GM12878 (cell line): ENCODE results near the gene DAZAP1. TPM values are rescaled to one million over a fixed set of nuclear protein-coding genes. Genes with fewer than 3 reads are reported as not detected.

Experiments used
- ATAC-seq: fragments of 200-7000 bp; cut with Tn5 transposase; 3 replicates; pipeline ENCODE4 v1.9.1; 2020; ENCODE audit warnings: mild to moderate bottlenecking, moderate library complexity
- BruUV-seq: library from RNA; stranded (reverse); fragments of 400-500 nt; replicated peaks from 2 replicates; lab custom pipeline; 2021; lab: Mats Ljungman, UMichigan
- CTCF ChIA-PET: fragments of 300-600 bp; sonication (Branson Sonifier 250); formaldehyde crosslinking; extraction: SDS; loops from one replicate; lab custom pipeline; 2021; ENCODE audit warnings: inconsistent platforms; lab: Yijun Ruan, JAX
- POLR2A ChIA-PET: fragments of 350-600 bp; formaldehyde crosslinking; extraction: SDS; loops from one replicate; lab custom pipeline; 2021; ENCODE audit warnings: inconsistent platforms; lab: Charles Lee
- RAD21 ChIA-PET: fragments of 300-600 bp; sonication (Branson Sonifier 250); formaldehyde crosslinking; loops from one replicate; lab custom pipeline; 2023; ENCODE audit warnings: antibody characterized with exemption; ENCODE audit not compliant: unreplicated experiment; lab: Charles Lee
- SMC1A ChIA-PET: fragments of 300-600 bp; sonication (Branson Sonifier 250); formaldehyde crosslinking; loops from one replicate; lab custom pipeline; 2023; ENCODE audit not compliant: unreplicated experiment, uncharacterized antibody; lab: Charles Lee
- DNase-seq: peaks from one replicate; pipeline ENCODE4 v3.0.0-alpha.2; 2011; ENCODE audit warnings: low read depth, low spot score
- FAIRE-seq: peaks from 3 replicates; lab custom pipeline; 2011; peaks lifted over from hg19 to GRCh38; lab: Jason Lieb, UNC
- H2AFZ ChIP-seq: 2 replicates; pipeline ENCODE4 v1.6.0; 2011; ENCODE audit warnings: low read depth, low read length, control low read depth; ENCODE audit not compliant: control insufficient read depth
- H3K27ac ChIP-seq: 2 replicates; pipeline ENCODE4 v1.5.1; 2011; ENCODE audit warnings: control low read depth; ENCODE audit not compliant: control insufficient read depth, insufficient read depth
- H3K27me3 ChIP-seq, 2 experiments: replicated peaks in 1 of 2; 2 replicates each; pipeline versions ENCODE4 v1.6.0 to v1.6.1; 2011; ENCODE audit warnings: low read length in 1 of 2; ENCODE audit not compliant: control insufficient read depth in 2 of 2, insufficient read depth in 2 of 2
- H3K36me3 ChIP-seq, 2 experiments: 2 replicates each; pipeline ENCODE4 v1.5.1; 2011; ENCODE audit warnings: low read length in 1 of 2; ENCODE audit not compliant: control insufficient read depth in 2 of 2, insufficient read depth in 2 of 2
- H3K4me1 ChIP-seq: 2 replicates; pipeline ENCODE4 v1.6.1; 2011; ENCODE audit warnings: mild to moderate bottlenecking, low read length, moderate library complexity, mixed read lengths; ENCODE audit not compliant: control insufficient read depth, insufficient read depth
- H3K4me2 ChIP-seq: 2 replicates; pipeline ENCODE4 v1.6.0; 2011; ENCODE audit warnings: control low read depth; ENCODE audit not compliant: control insufficient read depth, insufficient read depth
- H3K4me3 ChIP-seq: fragments of 200-600 bp; sonication (generic); 2 replicates; pipeline ENCODE4 v1.5.1; 2016
- H3K79me2 ChIP-seq: 2 replicates; pipeline ENCODE4 v1.6.0; 2011; ENCODE audit warnings: low read length; ENCODE audit not compliant: control insufficient read depth, insufficient read depth
- H3K9ac ChIP-seq: 2 replicates; pipeline ENCODE4 v1.8.0; 2011; ENCODE audit warnings: low read length, control low read depth, mixed read lengths; ENCODE audit not compliant: control insufficient read depth, insufficient read depth
- H3K9me3 ChIP-seq: replicated peaks from 3 replicates; pipeline ENCODE4 v1.5.1; 2011; ENCODE audit warnings: mild to moderate bottlenecking, low read length; ENCODE audit not compliant: control insufficient read depth, insufficient read depth
- H4K20me1 ChIP-seq: 2 replicates; pipeline ENCODE4 v1.6.0; 2011; ENCODE audit not compliant: control insufficient read depth, insufficient read depth
- BHLHE40 ChIP-seq, 2 experiments: fragments of 450-650 bp in 1 of 2; IDR thresholded peaks; 2 replicates each; pipeline ENCODE4 v1.6.1; 2011 to 2017; ENCODE audit warnings: low read depth in 2 of 2, borderline replicate concordance in 1 of 2, improper control_type of control experiment in 1 of 2, low read length in 1 of 2, mild to moderate bottlenecking in 1 of 2
- CEBPZ ChIP-seq: fragments of 150-350 bp; IDR thresholded peaks from 2 replicates; pipeline ENCODE4 v1.6.1; 2016; ENCODE audit warnings: low read depth, low read length
- EGR1 ChIP-seq, 2 experiments: IDR thresholded peaks; 1 replicate in 1 of 2; 2 replicates in 1 of 2; pipeline ENCODE4 v1.6.1; 2011 to 2012; ENCODE audit warnings: low read depth in 2 of 2, low read length in 2 of 2, borderline replicate concordance in 1 of 2, mild to moderate bottlenecking in 1 of 2, moderate library complexity in 1 of 2
- GABPA ChIP-seq: IDR thresholded peaks from 2 replicates; pipeline ENCODE4 v1.6.1; 2014; ENCODE audit warnings: antibody characterized with exemption, low read depth, mild to moderate bottlenecking, inconsistent platforms
- GATAD2B ChIP-seq: fragments of 450-650 bp; conservative IDR thresholded peaks from 2 replicates; pipeline ENCODE4 v1.6.1; 2017; ENCODE audit warnings: low read depth, mild to moderate bottlenecking, moderate library complexity
- LARP7 ChIP-seq: fragments of 450-650 bp; IDR thresholded peaks from 2 replicates; pipeline ENCODE4 v1.6.1; 2017; ENCODE audit warnings: mild to moderate bottlenecking
- NKRF ChIP-seq: fragments of 450-650 bp; conservative IDR thresholded peaks from 2 replicates; pipeline ENCODE4 v1.6.1; 2017; ENCODE audit warnings: mild to moderate bottlenecking, moderate library complexity
- NR2C1 ChIP-seq: fragments of 450-650 bp; IDR thresholded peaks from 2 replicates; pipeline ENCODE4 v1.6.1; 2017; ENCODE audit warnings: antibody characterized with exemption, mild to moderate bottlenecking, moderate library complexity
- NR2F1 ChIP-seq: fragments of 450-650 bp; conservative IDR thresholded peaks from 2 replicates; pipeline ENCODE4 v1.6.1; 2017; ENCODE audit warnings: mild to moderate bottlenecking
- POLR2A ChIP-seq: IDR thresholded peaks from 2 replicates; pipeline ENCODE4 v1.6.1; 2011; ENCODE audit warnings: low read depth, mild to moderate bottlenecking, low read length
- POLR2AphosphoS2 ChIP-seq: IDR thresholded peaks from 2 replicates; pipeline ENCODE4 v1.6.1; 2011; ENCODE audit warnings: low read depth, mild to moderate bottlenecking, low read length, improper control_type of control experiment, moderate library complexity
- RB1 ChIP-seq: fragments of 450-650 bp; formaldehyde crosslinking; IDR thresholded peaks from 2 replicates; pipeline ENCODE4 v1.6.1; 2017; ENCODE audit warnings: mild to moderate bottlenecking, borderline replicate concordance
- RELA ChIP-seq: fragments of 450-650 bp; IDR thresholded peaks from 2 replicates; pipeline ENCODE4 v1.8.0; 2014; ENCODE audit warnings: borderline replicate concordance; ENCODE audit not compliant: partially characterized antibody
- SMARCA5 ChIP-seq: fragments of 450-650 bp; IDR thresholded peaks from 2 replicates; pipeline ENCODE4 v1.6.1; 2017; ENCODE audit warnings: mild to moderate bottlenecking
- SREBF1 ChIP-seq: IDR thresholded peaks from 2 replicates; pipeline ENCODE4 v1.6.1; 2012; ENCODE audit warnings: mild to moderate bottlenecking, low read length
- ZZZ3 ChIP-seq: IDR thresholded peaks from 2 replicates; pipeline ENCODE4 v1.6.1; 2011; ENCODE audit warnings: low read depth; ENCODE audit not compliant: control insufficient read depth, insufficient read length
- WGBS: methylation state at CpG from one replicate; pipeline ENCODE4 v1.1.6; 2016; ENCODE audit warnings: low lambda C conversion rate; ENCODE audit not compliant: insufficient replicate concordance, insufficient coverage; ENCODE audit errors: missing lambda C conversion rate; 5-methylcytosine and 5-hydroxymethylcytosine counted together
- in situ Hi-C: fragments of 300-500 bp; cut with MboI; formaldehyde crosslinking; loops from 9 replicates; pipeline ENCODE4 v1.14.3; 2018; ENCODE audit warnings: mixed read lengths
- intact Hi-C: fragments of 100-400 bp; cut with micrococcal nuclease; formaldehyde crosslinking; loops from one replicate; pipeline ENCODE4 v1.14.2; 2022; ENCODE audit not compliant: unreplicated experiment
- polyA plus RNA-seq, 11 experiments: library from polyadenylated mRNA; depleted of rRNA in 4 of 11; unstranded in 6 of 11; stranded (reverse) in 5 of 11; fragments of >200 nt; fragmentation: Nextera tagmentation in 4 of 11; fragmentation: Illumina TruSeq in 1 of 11; extraction: Ambion mirVana in 4 of 11; extraction: Trizol in 1 of 11; gene quantifications; 1 replicate in 1 of 11; 2 replicates in 10 of 11; pipeline versions ENCODE4 v1.2.1 to v1.2.3, GENCODE V29; 2011 to 2016; ENCODE audit warnings: inconsistent platforms in 2 of 11, missing spikeins in 2 of 11, low read depth in 1 of 11
- total RNA-seq, 4 experiments: library from RNA; depleted of rRNA in 3 of 4; stranded (reverse); fragments of >200 nt in 3 of 4; fragmentation: Illumina TruSeq in 1 of 4; extraction: Trizol in 1 of 4; gene quantifications; 2 replicates each; pipeline versions ENCODE4 v1.2.1 to v1.2.3, GENCODE V29; 2013 to 2021
- TF ChIP-seq, protein P1 (sequence below), 3 experiments: IDR thresholded peaks in 2 of 3; conservative IDR thresholded peaks in 1 of 3; 2 replicates each; pipeline ENCODE4 v1.5.1; 2011; ENCODE audit warnings: low read depth in 3 of 3, low read length in 3 of 3, mild to moderate bottlenecking in 3 of 3, control low read depth in 2 of 3, moderate library complexity in 2 of 3, inconsistent platforms in 1 of 3, mixed read lengths in 1 of 3; ENCODE audit not compliant: control insufficient read depth in 2 of 3, insufficient read depth in 1 of 3; ENCODE audit errors: extremely low read depth in 1 of 3

The DAZAP1 gene
- total and polyA plus RNA-seq, 10 of the 15 experiments (the other 5 are each of a cell fraction or from before 2014, with no cell fraction given), result 9.9 to 240 (median 92.3) TPM

GRCh38 chr19:1401138-1401888 lies 6.1 kb upstream of the DAZAP1 start, which contains the start of gene GAMT:
GAMT (minus strand) TSS chr19:1401542; CDS start chr19:1401476, 66 bp downstream.
- no peaks in the 10 kb centered on the region for H4K20me1 ChIP-seq
- SMC1A ChIA-PET, result interaction anchor here (1.1 kb wide), 1 partner anchor 18 kb away, joined by 3 read pairs; no protein-coding TSS in a partner anchor
- no peaks in the 10 kb centered on the region; the same call in 1 of the 2 replicates for H3K79me2 ChIP-seq
- peak within 1 kb of the TSS; percentile 64 for H3K9ac ChIP-seq
- H3K9me3 ChIP-seq, result no peaks in the 10 kb centered on the region
- RAD21 ChIA-PET, result no interaction called here
- FAIRE-seq (no peak), ATAC-seq (peak; percentile 81), DNase-seq (no peak)
- peak within 1 kb of the TSS; percentile 87 for H3K4me2 ChIP-seq
- H3K27ac ChIP-seq, result no peak within 1 kb of the TSS
- WGBS, result 2% methylated on average over 85 of the region's 87 CpGs
- H3K27me3 ChIP-seq, result peaks cover 1 to 5% of the 10 kb centered on the region in 2 experiments; a peak in 2 of 4 replicates
- H3K4me3 ChIP-seq, result peak within 1 kb of the TSS; percentile 81
- no peaks in the 10 kb centered on the region for H3K36me3 ChIP-seq
- peak within 1 kb of the TSS; percentile 72 for H2AFZ ChIP-seq
- CTCF ChIA-PET, result no interaction called here
- no TSS peak for BruUV-seq
- H3K4me1 ChIP-seq, result peaks cover 4% of the 10 kb centered on the region
- intact Hi-C loops, result no loop called here
- POLR2A ChIA-PET, result no interaction called here
- in situ Hi-C loops, result no loop called here
- TF ChIP-seq LARP7 (peak; percentile 70), CEBPZ (no peak), EGR1 (IDR thresholded peaks at IDR 0.05; ENCODE audit: borderline replicate concordance in 1 of 2, low read depth in 2 of 2, low read length in 2 of 2) (no peak), SREBF1 (no peak), RELA (no peak), NR2F1 (peak; percentile 46; the same call in 1 of the 2 replicates), GATAD2B (peak; percentile 95), ZZZ3 (no peak), POLR2A (peak; percentile 62), NKRF (peak; percentile 79), SMARCA5 (peak; percentile 77), POLR2AphosphoS2 (no peak), GABPA (no peak), BHLHE40 (IDR thresholded peaks at IDR 0.05; ENCODE audit: borderline replicate concordance in 1 of 2, low read depth in 2 of 2, low read length in 1 of 2) (peak in 1 of 2 experiments; percentile 54; a peak in 2 of 4 replicates), NR2C1 (0 out of 2 replicates have a peak, but pooled peaks have one; percentile 16), RB1 (peak; percentile 90; the same call in 1 of the 2 replicates)
- TF ChIP-seq, protein P1, sequence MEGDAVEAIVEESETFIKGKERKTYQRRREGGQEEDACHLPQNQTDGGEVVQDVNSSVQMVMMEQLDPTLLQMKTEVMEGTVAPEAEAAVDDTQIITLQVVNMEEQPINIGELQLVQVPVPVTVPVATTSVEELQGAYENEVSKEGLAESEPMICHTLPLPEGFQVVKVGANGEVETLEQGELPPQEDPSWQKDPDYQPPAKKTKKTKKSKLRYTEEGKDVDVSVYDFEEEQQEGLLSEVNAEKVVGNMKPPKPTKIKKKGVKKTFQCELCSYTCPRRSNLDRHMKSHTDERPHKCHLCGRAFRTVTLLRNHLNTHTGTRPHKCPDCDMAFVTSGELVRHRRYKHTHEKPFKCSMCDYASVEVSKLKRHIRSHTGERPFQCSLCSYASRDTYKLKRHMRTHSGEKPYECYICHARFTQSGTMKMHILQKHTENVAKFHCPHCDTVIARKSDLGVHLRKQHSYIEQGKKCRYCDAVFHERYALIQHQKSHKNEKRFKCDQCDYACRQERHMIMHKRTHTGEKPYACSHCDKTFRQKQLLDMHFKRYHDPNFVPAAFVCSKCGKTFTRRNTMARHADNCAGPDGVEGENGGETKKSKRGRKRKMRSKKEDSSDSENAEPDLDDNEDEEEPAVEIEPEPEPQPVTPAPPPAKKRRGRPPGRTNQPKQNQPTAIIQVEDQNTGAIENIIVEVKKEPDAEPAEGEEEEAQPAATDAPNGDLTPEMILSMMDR (IDR thresholded peaks at IDR 0.05 in 2 of 3, conservative IDR thresholded peaks at IDR 0.05 in 1 of 3; ENCODE audit: control insufficient read depth in 2 of 3, extremely low read depth in 1 of 3, insufficient read depth in 1 of 3, low read depth in 3 of 3, low read length in 3 of 3), result peak in 2 of 3 experiments; percentile 40 to 48; a peak in 4 of 6 replicates
